Activated CD8-positive, alpha-beta memory T cell treated with anti-CD3 and anti-CD28 coated beads, Interleukin-2, amount 50 U/mL, for 24 hours (primary cell): ENCODE measurements around the gene AP1S1.
"Not testable (repeated sequence)": the region's sequence is repeated elsewhere in the genome, so short reads cannot be mapped to it uniquely, and the experiment has no call there.

Experiments used
- DNase-seq: peaks from one replicate; pipeline ENCODE4 v3.0.0-alpha.2; 2020; ENCODE audit errors: extremely low read depth

The AP1S1 gene

GRCh38 chr7:101170617-101171441 is 16.6 kb downstream of the AP1S1 start:
- no peak for DNase-seq

GRCh38 chr7:101171442-101171837 is 17.2 kb downstream of the AP1S1 start:
- DNase-seq, result no peak

DNA sequence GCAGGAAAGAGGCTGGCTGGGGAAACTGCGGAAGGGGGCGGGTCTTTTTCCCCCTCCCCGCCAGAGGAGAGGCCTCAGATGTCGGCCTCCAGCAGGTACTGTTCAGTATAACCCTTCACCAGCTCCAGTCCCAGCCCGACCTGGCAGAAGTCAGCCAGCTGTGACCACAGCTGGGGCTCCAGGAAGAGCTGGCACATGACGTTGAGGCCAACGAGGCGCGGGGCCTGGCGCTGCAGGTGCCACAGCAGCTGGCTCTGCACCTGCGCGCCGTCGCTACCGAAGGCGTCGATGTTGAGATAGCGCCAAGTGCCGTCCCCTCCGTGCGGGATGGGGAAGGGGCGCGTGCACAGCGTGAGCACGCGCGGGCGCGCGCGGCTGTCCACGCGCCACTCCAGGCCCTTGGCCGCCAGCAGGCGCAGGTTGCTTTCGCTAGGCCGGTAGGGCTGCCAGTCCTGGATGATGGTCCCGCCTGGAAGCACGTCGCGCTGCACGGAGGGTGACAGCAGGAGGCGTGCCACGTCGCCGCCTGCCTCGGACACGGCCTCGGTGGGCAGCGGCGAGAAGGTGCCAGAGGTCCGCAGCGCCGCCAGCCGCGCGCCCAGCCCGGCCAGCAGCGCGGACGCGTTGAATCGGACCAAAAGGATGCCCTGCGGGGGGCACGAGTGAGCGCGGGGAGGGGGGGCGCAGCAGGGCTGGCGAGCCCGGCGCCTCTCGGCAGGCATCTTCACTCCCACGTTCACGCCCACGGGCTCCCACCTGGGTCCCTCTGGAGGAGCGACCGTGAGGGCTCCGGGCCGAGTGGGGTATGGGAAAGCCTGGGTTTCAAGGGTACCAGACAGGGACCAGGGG is 18.0 kb downstream of the AP1S1 start:
- no peak for DNase-seq

DNA sequence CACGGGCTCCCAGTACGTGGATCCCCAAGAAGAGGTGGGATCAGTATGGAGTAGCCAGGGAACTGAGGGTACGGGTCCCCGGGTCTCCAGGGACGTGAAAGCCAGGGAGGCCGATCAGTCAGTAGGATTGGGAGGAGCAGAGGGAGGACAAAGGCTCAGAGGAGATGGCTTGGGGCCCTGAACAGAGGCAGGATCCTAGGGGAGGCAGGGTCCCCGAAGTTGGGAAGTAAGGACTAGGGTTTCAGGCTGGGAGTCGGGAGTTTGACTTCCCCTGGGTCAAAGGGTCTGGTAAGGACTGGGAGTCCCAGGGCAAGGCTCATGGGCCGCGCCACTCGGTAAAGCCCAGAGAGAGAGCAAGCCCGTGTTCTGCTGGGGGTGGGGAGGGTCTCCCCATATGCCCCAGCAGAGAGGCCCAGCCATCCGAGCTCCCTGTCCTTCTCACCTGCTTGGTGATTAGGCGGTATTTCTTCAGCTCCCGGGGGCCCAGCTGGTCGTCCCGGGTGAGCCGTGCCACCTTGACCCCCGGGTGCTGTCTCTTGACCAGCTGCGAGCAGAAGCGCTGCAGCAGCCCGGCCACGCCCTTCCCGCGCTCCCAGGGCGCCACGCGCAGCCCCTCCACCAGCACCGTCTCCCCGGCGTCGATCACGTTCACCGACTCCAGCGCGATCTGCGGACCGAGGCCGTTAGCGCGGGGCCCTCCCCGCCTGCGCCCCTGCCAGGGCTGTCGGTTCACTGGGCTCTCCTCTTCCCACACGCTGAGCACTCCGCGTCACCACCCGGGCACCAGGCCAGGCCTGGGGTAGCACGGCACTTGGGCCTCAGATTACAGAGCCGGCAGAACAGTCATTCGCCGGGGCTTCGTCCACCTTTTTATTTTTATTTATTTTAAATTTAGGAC is 18.8 kb downstream of the AP1S1 start:
- DNase-seq, result no peak

DNA sequence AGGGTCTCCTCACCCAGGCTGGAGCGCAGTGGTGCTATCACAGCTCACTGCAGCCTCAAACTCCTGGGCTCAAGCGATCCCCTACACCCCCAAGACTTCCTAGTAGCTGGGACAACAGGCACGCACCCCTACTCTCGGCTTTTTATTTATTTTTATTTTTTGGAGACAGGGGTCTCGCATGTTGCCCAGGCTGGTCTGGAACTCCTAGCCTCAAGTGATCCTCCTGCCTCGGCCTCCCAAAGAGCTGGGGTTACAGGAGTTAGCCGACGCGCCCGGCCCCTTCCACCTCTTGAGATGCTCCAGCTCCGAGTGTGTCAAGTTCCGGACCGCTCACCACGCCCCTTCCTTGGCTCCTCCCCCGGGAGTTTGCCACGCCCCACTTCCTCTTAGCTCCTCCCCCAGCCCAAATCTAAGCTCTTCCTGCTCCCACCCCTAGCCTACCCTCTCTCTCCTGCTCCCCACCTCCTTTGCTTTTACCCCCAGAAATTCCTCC is 19.5 kb downstream of the AP1S1 start:
- peak; percentile 29 for DNase-seq

DNA sequence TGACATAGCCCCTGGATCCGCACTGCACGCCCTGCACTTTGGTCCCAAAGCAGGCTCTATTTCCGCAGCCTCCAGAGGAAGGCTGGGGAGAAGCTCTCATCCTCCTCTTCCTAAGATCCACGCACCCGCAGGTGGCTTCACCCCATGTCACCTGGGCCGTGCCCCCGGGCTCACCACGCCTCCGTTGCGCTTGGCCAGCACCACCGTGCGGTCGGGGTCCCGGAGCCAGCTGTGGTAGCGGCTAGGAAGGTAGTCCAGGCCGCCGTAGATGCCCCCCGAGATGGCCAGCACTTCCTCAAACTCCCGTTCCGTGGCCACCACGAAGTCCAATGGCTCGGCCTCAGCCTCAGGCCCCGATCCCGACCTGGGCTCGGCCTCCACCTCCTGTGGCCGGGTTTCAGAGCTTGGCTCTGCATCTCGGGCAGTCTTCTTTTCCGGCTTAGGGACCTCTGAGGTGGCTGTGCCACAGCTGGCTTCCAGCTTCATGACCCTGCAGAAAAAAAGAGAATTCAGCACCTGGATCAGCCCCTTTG is 20.1 kb downstream of the AP1S1 start:
- no peak for DNase-seq

DNA sequence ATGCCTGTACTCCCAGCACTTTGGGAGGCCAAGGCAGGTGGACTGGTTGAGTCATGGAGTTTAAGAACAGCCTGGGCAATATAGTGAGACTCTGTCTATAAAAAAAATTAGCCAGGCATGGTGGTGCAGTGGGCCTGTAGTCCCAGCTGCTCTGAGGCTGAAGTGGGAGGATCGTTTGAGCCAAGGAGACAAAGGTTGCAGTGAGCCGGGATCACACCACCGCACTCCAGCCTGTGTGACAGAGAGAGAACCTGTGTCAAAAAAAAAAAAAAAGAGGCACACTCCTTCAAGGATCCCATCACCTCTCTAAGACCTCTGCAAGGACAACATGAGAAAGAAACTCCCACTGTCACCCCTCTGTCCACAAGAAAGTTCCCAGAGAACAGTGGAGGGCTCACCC is 21.4 kb downstream of the AP1S1 start:
- no peak for DNase-seq

- no peak for DNase-seq
Observed at GRCh38 chr7:101177644-101178043, 23.4 kb downstream of the AP1S1 start.

GRCh38 chr7:101179117-101179516 is 24.8 kb downstream of the AP1S1 start:
- no peak for DNase-seq

DNA sequence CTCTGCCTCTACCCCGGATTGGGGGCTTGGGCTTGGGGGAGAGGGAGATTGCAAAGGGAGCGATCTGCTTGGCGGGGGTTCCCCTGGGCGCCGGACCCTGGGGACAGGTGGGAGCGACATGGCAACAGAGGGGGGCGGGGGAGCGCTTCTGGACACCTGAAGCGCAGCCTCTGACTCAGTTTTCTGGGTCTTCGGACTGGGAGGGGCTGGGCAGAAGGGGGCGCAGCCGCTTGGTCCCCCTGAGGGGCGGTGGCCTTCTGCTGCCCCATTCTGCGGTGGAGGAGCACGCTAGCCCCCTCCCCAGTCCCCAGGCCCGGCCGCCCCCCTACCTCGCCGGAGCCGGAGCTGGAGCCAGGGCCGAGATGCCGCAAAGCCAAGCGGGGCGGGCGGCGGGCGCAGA is 25.4 kb downstream of the AP1S1 start:
- DNase-seq, result no peak

GRCh38 chr7:101180130-101180755 is 26.0 kb downstream of the AP1S1 start, which contains the start of gene NAT16:
TSS of gene NAT16 (minus strand) at chr7:101180293. CDS start at chr7:101174807, 5,486 bp downstream.
- no peak for DNase-seq

GRCh38 chr7:101185258-101185839 is 31.1 kb downstream of the AP1S1 start:
- no peak for DNase-seq

GRCh38 chr7:101186194-101186593 is 31.9 kb downstream of the AP1S1 start:
- DNase-seq, result no peak

- no peak for DNase-seq
Observed at GRCh38 chr7:101186844-101187428, 32.7 kb downstream of the AP1S1 start.

GRCh38 chr7:101189109-101189508 is 34.8 kb downstream of the AP1S1 start:
- DNase-seq, result no peak

- no peak for DNase-seq
Observed at GRCh38 chr7:101195884-101196283, 41.6 kb downstream of the AP1S1 start.

GRCh38 chr7:101197991-101198390 is 43.7 kb downstream of the AP1S1 start:
- no peak for DNase-seq

DNA sequence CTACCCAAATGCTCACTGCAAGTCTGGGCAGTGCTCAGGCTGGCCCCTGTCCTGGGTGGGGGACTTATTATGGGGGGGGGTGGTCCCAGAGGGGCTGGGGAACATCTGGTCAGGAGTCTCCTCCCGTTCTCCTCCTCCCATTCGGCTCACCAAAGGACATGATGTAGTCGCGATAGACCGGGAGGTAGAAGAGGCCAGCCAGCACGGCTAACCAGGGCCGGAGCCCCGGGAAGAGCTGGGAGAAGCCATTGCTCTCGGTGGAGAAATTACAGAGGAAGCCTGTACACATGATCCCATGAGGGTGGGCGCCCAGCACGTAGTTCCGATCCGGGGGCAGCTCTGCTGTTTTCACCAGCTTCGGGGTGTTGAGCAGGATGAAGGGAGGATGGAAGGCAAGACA is 44.2 kb downstream of the AP1S1 start:
- no peak for DNase-seq

- DNase-seq, result not testable (repeated sequence)
Observed at GRCh38 chr7:101199522-101199921, 45.2 kb downstream of the AP1S1 start.

DNA sequence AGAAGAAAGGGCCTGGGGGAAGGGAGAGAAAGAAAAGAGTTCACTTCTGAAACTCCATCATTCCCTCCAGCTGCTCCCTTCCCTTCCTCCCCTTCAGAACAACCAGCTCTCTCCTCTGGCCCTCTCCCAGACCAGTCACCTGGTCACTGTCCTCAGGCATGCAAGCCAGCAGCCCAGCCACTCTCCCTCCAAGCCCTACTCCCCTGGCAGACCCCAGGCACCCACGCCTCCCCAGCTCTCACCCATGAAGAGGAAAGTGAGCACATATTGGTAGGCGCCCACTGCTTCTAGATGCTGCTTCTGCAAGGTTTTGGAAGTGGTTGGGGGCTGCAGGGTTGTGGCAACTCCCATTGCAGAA is 46.2 kb downstream of the AP1S1 start:
- no peak for DNase-seq
